GM21360 (cell line): Measurements from ENCODE around the gene NHSL1.

Source experiments
- ATAC-seq: cut with Tn5 transposase; IDR thresholded peaks from one replicate; pipeline ENCODE4 v1.9.1; 2021; ENCODE audit warnings: mild to moderate bottlenecking, moderate library complexity; ENCODE audit not compliant: unreplicated experiment

Gene NHSL1

DNA sequence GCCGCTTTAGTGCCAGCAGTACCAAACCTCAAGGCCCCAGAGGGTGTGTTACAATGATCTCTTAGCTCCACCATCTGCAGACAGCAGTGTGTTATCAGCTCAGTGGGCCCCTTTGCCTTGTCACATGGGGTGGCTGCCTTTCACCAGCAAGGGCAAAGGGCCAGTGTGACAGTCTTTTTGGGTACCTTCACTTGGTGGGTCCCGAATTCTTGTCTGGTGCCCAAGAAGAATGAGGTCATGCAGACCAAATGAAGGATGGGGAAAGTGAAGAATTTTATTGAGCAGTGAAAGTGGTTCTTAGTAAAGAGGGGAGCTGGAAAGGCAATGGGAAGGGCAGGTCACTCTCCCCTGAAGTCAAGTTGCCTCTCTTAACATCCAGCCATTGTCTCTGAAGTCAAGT is 124.5 kb downstream of the NHSL1 start:
- no peak for ATAC-seq

- ATAC-seq = no peak
These were observed 125.1 kb downstream of the NHSL1 start for GRCh38 chr6:138374230-138374629.

DNA sequence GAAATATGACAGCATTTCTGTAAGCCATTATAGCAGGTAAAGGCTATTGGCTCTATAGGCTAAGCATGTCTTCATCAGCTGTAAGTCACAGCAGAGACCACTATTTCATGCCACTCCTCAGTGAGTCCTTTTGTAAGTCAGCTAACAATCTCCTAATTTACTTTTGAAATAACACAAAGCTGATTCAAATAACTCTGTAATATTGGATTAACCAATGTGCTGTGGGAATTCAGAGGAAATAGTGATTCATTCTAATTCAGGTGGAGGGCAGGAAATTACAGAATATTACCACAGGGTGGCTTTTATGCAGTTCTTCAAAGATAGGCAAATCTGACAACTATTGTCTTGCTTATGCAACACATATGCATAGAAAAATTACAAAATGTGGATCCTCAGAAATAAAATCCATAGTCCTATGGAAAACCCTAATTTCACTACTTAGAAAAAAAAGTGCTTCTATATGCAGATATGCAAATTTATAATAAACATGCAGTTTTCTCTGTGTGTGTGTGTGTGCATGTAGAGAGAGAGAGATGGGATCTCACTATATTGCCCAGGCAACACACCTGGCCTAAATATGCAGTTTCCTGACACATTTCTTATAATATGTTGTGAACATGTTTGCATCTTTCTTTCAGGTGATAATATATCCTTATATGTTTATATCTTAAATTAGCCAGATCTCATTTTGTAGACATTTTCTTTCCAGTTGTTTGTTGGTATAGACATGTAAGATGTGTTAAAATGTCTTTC is 126.4 kb downstream of the NHSL1 start:
- no peak for ATAC-seq
